GM04504 (cell line): ENCODE results near the gene THSD7A.

Source experiments
- DNase-seq: peaks from one replicate; pipeline ENCODE4 v3.0.0-alpha.2; 2012; ENCODE audit warnings: low read depth

Gene THSD7A

DNA sequence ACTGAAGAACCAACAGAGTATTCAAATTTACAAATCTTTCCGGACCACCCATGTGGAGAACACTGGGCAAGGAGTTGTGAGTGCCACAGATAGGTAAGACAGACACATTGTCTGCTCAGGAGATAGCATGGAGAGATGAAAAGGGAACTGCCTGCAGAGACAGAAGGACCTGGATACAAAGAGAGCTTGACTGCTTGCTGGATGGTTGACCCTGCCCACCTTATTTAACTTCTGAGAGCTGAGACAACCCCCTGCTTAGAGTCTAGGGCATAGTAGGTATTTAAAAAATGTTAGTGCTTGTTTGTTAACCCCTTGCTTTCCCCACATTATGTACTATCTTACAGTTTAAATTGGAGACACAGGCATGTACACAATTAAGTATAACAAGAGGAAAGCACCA is 314.1 kb downstream of the THSD7A start:
- DNase-seq = no peak

DNA sequence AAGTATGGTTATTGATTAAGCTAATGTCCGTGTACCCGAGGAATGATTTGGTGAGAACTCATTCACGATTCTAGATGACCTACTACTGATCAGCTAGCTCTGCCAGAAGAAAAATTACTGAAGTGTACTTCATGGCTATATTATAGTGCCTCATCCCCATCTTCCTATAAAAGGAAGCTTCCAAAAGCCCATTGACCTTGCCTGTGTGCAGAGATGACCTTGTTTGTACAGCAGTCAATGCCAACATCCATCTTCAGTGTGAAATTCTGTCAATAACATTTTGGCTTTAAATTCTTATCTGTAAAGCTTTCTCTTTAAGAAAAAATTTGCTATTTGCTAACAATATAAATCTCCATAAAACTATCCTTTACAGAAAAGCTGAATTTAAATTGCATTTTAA is 315.7 kb downstream of the THSD7A start:
- no peak for DNase-seq

DNA sequence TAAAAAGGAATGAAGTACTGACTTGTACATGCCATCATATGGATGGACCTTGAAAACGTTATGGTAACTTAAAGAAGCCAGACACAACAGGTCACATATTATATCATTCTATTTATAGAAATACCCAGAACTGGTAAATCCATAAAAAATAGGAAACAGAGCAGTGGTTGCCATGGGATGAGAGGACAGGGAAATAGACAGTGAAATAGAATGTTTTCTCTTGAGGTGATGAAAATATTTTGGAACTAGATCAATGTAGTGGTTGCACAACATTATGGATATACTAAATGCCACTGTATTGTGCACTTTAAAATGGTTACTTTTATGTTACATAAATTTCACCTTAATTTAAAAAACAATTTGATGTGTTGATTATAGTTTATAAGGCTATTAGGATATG is 318.5 kb downstream of the THSD7A start:
- no peak for DNase-seq

DNA sequence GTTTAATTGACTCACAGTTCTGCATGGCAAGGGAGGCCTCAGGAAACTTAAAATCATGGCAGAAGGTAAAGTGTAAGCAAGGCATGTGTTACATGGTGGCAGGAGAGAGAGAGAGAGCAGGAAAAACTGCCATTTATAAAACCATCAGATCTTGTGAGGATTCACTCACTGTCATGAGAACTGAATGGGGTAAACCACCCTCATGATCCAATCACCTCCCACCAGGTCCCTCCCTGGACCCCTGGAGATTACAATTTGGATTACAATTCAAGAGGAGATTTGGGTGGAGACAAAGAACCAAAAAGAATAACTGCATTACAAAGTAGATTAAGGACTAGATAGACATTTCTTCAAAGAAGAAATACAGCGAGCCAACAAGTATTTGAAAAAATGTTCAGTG is 324.1 kb downstream of the THSD7A start:
- DNase-seq = no peak

DNA sequence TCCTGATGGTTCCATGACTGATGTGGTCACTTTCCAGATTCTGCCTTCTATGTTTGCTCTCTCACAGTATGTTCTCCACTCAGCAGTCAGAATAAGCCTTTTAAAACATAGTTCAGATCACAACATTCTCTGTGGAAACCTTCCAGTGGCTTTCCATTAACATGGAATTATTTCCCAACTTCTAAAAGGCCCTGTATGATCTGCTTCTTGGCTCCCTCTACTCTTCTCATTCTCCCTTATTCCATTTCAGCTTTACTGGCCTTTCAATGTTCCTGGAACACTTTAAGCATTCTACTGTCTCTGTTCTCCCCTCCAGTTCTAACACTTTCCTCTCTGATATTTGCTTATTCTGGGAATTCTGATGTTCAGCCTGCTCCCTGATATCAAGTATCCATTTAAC is 325.6 kb downstream of the THSD7A start:
- no peak for DNase-seq

DNA sequence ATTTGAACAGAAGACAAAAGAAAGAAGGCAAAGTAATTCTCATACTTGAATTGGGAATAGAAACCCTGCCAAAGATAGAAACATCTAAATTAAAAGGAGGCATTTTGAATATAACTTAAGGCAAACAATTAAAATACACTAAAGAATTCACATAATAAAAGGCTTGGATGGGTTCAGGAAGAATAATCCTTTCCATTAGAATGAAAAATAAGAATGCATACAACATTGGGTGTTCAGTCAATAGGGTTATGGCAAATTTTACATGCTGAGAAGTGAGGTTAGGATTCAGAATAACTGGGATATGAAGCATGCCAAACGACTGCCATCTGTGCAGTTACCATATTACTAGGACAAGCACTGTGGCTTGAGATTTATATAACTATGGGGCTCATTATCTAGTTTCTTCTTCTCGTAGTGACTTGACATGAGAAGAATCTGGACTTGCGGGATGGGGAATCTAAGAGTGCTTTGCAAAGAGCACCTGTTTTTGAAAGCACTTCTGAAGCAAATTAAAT is 326.5 kb downstream of the THSD7A start:
- no peak for DNase-seq

DNA sequence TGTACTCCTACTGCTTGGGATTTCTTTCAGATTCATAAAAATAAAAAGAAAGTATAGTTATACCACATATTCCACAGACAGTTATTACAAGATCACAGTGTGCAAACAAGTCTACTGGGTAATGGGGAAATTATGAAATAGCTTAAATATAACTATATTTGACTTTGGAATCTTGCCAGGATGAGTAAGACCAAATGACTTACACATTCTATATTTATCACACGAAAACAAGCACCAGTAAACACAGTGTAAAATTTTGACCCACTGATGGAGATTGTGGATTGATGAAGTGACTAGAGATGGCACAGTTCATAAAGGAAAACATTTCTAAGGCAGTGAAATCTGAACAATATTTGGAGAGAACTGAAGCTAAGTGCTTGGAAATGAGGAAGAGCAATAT is 339.7 kb downstream of the THSD7A start:
- DNase-seq = no peak

DNA sequence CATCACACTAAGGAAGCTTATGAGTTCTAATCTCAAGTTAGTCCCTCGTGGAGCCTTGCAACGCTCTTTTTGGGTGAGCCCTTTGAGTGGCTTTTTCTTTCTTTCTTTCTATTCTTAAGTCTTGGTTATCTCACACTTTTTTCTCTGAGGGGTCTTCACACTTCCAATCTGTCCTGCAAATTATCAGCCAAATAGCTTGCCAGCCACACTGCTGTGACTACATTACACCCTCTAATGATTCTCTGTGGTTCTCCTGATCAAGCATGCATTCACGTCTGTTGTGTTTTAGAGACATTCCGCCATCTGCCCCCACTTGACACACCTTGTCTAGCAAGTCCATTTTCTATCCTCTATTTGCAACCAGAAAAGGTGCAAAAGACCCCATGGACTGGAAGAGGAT is 340.2 kb downstream of the THSD7A start:
- no peak for DNase-seq

DNA sequence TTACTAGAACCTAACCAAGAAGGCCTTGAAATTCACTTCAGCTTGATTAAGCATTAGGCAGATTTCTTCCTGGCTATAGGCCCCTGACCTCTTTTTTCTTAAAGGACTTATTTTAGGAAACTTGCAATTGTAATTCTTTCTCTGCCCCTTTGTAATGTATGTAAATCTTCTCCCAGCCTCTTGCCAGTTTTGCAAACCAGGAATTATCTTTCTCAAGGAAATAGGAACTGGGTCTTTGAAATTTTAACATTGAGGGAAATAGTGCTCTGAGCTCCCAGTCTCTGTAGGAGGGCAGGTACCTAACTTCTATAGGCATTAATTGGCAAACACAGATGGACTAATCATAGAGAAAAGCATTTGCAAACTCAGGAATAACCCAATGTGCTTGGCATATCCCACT is 342.7 kb downstream of the THSD7A start:
- DNase-seq = no peak

DNA sequence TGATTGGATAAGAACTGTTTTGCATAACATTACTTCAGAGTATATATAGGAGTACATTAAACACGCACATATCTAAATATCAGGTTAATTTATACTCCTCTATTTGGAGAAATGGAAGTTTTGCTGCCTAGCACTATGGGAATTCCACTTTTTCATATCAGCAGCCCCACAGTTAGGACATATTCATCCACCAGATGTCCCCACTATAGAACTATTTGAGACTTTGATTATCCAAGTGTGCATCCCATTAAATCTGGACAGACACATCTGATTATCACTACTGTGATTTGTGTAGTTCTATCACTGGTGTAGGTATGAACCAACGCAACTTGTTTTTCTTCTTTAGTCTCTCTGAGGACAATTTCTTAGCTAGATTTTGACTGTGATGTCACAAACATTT is 345.7 kb downstream of the THSD7A start:
- DNase-seq = no peak

DNA sequence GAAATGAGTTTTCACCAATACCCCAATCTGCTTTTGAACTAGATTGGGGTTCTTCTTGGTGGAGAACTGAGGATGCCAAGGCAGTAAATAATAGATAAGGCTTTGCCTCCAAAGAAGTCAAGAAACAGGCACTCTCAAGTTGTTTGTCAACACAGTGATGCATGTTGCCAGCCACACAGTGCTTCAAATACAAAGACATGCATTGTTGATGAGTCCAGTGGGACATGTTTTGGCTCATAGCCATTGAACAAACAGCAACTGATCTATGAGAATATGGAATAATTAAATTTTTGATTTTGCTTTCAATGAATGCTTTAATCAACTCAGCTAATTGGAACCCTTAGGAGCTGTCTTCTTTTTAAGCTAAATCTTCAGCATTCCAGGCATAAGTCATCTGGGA is 346.4 kb downstream of the THSD7A start:
- no peak for DNase-seq

DNA sequence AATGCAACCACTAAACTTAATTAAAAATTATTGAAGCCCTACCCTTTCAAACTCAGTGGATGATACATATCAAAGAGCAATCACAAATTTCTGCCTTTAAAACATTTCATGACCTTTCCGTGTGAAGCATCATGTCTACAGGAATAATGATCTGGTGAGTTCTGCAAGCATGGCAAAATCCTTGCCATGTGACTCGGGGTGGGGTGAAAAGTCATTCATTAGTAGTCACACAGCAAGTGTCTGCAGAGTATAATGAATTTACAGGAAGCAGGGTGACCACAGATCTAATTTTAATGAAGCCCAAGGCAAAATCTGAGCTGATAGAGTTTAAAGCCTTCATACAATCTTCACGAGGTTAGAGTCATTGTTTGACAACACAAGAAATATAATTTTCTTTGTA is 351.9 kb downstream of the THSD7A start:
- DNase-seq = no peak

DNA sequence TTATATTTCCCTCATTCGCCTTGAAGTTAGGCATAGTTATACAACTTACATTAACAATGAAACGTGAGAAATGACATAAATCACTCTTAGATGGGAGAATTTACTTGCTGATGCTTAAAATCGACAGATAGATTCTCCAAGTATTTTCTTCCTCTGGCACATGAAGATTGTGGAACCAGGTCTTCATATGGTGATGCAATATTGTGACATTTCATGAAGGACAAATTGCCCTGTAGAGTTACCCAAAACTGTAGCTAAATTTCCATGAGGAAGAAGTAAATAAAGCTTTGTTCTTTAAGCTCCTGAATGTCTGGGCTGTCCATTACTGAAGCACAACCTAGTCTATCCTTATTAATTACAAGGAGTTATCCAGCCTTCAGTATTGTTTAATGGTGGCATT is 353.1 kb downstream of the THSD7A start:
- DNase-seq = no peak

DNA sequence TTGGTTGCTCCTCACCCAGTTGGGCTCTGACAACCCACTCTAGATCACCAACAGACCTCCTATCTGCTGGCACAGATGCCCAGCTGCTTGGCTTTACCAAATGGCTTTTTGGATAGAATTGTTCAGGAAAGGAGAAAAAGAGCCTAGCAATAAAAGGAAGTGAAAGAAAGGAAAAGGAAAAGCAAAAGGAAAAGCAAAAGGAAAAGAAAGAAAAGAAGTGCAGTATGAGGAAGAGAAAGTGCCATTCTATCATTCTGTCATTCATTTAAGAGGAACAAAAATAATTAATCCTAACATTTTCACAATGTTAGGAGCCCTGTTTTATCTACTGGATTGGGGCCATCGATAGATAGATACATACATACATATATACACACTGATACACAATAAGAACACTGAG is 353.6 kb downstream of the THSD7A start:
- no peak for DNase-seq

DNA sequence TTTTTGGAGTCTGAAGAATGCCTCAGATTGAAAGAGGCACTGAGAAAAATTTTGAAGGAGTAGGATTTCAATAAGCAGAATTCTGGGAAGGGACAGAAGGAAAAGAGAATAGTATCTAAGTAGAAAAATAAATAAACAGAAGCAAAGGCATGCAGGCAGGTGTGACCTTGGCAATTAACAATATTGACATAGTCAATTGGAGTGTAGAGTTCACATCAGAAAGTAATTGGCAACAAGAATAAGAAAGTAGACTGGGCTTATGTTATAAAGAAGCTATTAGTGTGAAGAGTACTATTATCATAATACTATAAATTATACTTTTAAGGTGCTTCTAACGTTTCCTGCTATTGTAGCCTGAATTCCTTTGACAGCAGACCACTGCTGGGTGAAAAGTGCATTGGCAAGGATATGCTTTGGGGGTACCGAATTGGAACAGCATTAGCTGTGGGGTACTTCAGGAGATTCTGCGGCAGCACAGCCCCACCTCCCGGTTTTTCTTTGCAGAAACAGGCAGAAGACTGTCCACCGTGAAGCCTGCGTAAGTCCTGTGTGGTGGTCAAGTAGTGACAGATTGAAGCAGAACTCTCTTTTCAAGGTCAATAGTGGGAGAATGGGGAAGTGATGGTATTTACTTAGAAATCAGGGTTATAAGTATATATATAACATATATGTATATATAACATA is 357.0 kb downstream of the THSD7A start:
- no peak for DNase-seq

DNA sequence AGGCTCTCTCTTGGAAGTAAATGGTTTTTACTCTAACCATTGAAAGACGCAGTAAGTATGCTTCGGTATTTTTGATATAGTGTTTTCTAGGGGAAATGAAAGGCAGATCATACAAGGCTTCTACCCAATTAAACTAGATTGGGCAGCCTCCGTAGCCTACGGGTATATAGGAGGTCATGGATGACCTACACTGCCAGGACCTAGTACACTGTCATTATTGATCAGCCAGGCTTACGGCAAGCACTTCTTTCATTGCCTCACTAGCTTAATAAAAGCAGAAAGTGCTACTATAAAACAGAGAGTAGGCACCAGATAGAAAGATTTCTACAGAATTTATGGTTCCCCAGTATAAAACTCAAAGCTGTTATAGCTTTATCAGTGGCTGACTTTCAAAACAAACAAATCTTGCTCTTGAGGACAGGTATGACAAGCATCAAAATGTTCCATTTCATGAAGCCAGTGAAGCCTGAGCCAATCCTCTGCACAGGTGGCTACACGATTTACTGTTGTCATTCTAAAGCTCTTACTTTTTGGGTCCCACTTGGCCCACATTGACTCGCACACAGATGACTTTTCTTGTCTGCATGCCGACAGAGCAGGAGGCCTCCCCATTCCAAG is 358.1 kb downstream of the THSD7A start:
- DNase-seq = no peak

DNA sequence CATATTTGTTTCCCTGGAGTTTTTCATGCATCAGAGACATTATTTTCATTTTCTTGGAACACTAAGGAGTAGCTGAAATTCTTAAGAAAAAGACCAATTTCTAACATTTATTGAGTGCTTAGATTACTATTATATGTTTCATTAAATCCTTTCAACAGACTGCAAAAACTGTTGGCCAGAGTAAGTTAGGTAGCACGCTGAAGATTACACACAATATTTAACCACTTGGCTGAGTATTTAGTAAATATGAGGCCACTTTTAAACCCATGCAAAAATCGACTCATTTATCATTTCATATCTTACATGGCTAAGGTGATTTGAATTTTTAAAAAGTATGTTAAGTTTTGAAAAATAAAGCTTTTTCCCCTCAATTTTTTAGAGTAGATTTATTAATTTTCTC is 358.8 kb downstream of the THSD7A start:
- no peak for DNase-seq

DNA sequence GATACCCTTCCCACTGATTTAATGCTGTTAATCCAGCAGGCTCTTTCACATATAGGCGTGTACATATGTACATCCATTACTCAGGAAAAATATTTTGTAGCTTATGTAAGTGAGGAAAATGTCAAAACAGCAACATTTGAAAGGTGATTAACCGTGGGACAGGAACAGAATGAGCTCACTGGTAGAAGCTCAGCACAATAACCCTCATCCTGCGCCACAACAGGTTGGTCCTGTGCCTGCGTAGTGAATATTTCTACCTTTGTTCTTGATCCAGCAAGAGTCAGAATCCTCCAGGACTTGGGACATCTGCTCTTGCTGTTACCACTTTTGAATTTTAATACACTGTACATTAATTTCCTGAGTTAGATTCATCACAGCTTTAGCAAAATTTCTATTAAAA is 359.4 kb downstream of the THSD7A start:
- DNase-seq = no peak

DNA sequence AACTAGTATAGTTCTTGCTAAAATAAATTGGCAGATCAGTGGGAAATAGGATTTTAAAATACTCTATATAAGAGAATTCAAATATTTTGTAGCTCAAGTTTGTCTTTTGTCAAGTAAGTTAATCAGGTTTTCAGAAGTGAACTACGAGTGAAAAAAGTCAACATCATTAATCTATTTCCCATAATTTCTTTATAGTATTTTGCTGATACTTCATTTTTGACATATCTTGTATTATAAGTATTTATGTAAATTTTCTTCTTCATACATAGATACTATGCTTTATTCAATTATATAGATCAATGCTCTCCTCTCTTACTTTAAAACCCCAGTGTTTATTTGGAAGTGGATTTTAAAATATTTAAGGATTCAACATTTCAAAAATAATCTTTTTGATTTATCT is 360.7 kb downstream of the THSD7A start:
- DNase-seq = no peak

DNA sequence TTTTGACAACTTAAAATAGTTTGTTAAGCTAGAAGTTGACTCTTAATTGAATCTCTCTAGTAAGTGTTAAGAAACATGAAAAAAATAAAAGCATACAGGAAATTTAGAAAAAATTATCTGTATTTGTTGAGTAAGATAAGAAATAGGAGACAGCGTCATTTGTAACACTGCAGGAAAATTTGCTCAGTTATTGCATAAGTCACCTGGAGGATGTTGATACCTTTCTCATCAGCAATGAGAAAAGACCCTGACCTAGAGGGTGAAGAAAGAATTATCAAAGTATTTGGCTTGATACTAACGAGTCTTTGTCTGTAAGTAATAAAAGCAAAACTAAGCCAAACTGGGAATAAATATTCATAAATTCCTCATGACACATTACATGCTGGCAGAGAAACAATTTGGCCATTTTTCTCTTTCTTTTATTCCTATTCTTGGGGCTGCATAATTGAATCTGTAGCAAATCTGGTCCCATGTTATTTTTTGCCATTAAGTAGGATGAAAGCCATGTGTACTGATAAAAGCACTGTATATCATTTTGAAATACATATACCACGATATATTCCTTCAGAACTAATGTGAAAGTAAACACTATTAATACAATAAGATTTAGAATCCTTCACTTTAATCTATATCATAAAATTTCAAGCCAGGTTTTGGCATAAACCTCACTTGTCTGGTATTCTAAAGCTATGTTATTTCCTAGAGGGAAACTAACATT is 362.8 kb downstream of the THSD7A start:
- no peak for DNase-seq

DNA sequence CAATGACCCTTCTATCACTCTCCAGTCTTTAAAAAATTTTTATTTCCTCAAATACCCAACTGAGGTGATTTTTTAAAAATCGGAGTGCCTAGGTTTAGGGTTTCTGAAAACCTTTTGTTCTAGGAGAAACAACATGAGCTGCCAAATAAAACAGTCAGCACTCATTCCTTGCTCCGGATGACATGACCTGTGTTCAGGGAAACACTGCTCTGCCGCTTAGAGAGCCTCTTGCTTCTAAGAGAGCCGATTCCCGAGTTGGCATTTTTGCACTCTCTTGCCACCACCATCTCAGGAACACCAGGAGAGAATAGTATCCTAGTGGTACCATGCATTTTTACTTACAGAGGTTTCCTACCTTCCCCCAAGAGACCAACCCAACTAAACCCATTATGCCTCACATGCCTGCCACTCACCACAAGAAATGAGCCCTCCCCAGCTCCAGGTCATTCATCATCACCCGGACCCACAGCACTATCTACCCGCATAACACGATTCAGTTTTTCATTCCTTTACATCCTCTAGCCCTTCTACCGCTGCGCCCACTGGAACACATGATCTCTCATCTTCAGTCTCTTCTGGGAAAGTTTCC is 365.4 kb downstream of the THSD7A start:
- no peak for DNase-seq

DNA sequence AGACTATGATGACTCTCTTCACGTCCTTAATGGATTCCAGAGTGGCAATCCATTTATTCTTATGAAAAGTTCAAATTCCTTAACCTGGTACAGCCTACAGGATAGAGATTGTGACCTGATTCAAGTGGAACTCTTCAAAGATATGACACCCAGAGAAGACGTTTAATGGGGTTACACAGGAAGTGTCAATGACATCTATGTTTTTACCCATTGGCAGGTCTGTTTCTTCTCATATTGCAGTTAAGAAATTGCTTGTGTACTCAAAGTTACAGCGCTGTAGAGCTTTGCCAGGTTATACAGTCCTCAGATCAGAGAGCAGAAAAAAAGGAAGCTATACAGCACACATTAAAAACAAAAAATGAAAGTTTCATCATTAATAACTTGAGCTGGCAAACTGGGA is 367.4 kb downstream of the THSD7A start:
- DNase-seq = no peak

DNA sequence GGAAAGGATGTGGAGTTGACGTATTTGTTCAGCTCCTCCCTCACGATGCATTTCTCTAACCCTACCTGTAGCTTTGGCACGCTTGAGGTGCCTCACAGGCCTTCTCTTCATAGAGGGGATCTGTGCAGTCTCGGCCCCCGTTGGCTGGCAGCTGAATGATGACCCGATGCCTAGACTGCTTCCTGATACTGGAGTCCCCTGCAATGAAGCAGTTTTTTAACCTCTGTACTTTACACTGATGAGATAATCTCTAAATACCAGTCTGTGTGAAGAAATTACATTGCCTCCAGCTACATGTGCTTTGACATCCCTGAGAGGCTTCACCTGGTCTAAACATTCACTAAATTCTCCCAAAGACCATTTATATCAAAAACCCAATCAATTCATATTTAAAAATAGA is 370.1 kb downstream of the THSD7A start:
- no peak for DNase-seq
